OCI-LY7 (cell line): ENCODE measurements around the gene NPY. TPM values are rescaled to one million over a fixed set of nuclear protein-coding genes. Genes with fewer than 3 reads are reported as not detected.
A peak's percentile ranks its signal among the peaks of the same experiment; 100 is the strongest.

Experiments
- BruUV-seq: library from RNA; stranded (reverse); fragments of 400-500 nt; replicated peaks from 2 replicates; lab custom pipeline; 2021; lab: Mats Ljungman, UMichigan
- CTCF ChIA-PET: fragments of 300-600 bp; sonication (Branson Sonifier 250); formaldehyde crosslinking; loops from one replicate; lab custom pipeline; 2022; ENCODE audit warnings: antibody characterized with exemption; ENCODE audit not compliant: unreplicated experiment; lab: Charles Lee
- POLR2A ChIA-PET: fragments of 300-600 bp; sonication (Branson Sonifier 250); formaldehyde crosslinking; loops from one replicate; lab custom pipeline; 2022; ENCODE audit warnings: antibody characterized with exemption; lab: Charles Lee
- DNase-seq: peaks from one replicate; pipeline ENCODE4 v3.0.0-alpha.2; 2015; ENCODE audit warnings: low spot score
- H2AFZ ChIP-seq: fragments of 200-600 bp; sonication (generic), shearing (Covaris generic); 2 replicates; pipeline ENCODE4 v1.6.1; 2014; ENCODE audit warnings: mild to moderate bottlenecking, antibody characterized with exemption, low read length, moderate library complexity
- H3K27ac ChIP-seq: fragments of 200-600 bp; sonication (generic); 2 replicates; pipeline ENCODE4 v1.5.1; 2014; ENCODE audit warnings: mixed run types, low read depth, mild to moderate bottlenecking, moderate library complexity, low read length, inconsistent platforms; ENCODE audit not compliant: poor library complexity, severe bottlenecking
- H3K36me3 ChIP-seq: fragments of 200-600 bp; sonication (generic); 2 replicates; pipeline ENCODE4 v1.6.1; 2014; ENCODE audit warnings: mild to moderate bottlenecking, antibody characterized with exemption, low read length, moderate library complexity, mixed read lengths; ENCODE audit not compliant: insufficient read depth
- H3K4me1 ChIP-seq: fragments of 200-600 bp; sonication (generic); 2 replicates; pipeline ENCODE4 v1.5.1; 2014; ENCODE audit warnings: mild to moderate bottlenecking, low read length; ENCODE audit not compliant: insufficient read depth, poor library complexity, severe bottlenecking
- H3K4me2 ChIP-seq: fragments of 200-600 bp; sonication (generic); 2 replicates; pipeline ENCODE4 v1.6.1; 2014; ENCODE audit warnings: mild to moderate bottlenecking, low read length
- H3K4me3 ChIP-seq: fragments of 200-600 bp; sonication (generic); 2 replicates; pipeline ENCODE4 v1.5.1; 2014; ENCODE audit warnings: mild to moderate bottlenecking, low read depth, low read length; ENCODE audit not compliant: poor library complexity, severe bottlenecking
- H3K79me2 ChIP-seq: fragments of 200-600 bp; sonication (generic); 2 replicates; pipeline ENCODE4 v1.6.1; 2016; ENCODE audit warnings: low read depth, mild to moderate bottlenecking, low read length, moderate library complexity, mixed read lengths; ENCODE audit not compliant: insufficient read depth
- H3K9me2 ChIP-seq: fragments of 200-600 bp; sonication (generic); 2 replicates; pipeline ENCODE4 v1.6.1; 2016; ENCODE audit warnings: mild to moderate bottlenecking, low read length, mixed read lengths; ENCODE audit not compliant: insufficient read depth
- H3K9me3 ChIP-seq: fragments of 200-600 bp; sonication (generic); 2 replicates; pipeline ENCODE4 v1.6.1; 2014; ENCODE audit warnings: mild to moderate bottlenecking, mixed run types, low read length, mixed read lengths
- H4K20me1 ChIP-seq: fragments of 200-600 bp; sonication (generic); 2 replicates; pipeline ENCODE4 v1.6.1; 2014; ENCODE audit warnings: mild to moderate bottlenecking, antibody characterized with exemption, low read length, moderate library complexity, mixed read lengths; ENCODE audit not compliant: insufficient read depth
- CTCF ChIP-seq: fragments of 200-600 bp; sonication (generic); conservative IDR thresholded peaks from 2 replicates; pipeline ENCODE4 v1.5.1; 2014; ENCODE audit warnings: mild to moderate bottlenecking, antibody characterized with exemption, low read length, moderate library complexity, mixed read lengths
- EZH2phosphoT487 ChIP-seq: fragments of 200-600 bp; sonication (generic); IDR thresholded peaks from 2 replicates; pipeline ENCODE4 v1.6.1; 2018; ENCODE audit warnings: low read depth, borderline replicate concordance, mild to moderate bottlenecking, mixed run types, antibody characterized with exemption, low read length, moderate library complexity, mixed read lengths
- intact Hi-C: fragments of 100-400 bp; cut with micrococcal nuclease; formaldehyde crosslinking; loops from one replicate; pipeline ENCODE4 v1.10.0; 2022; ENCODE audit not compliant: unreplicated experiment
- total RNA-seq, 2 experiments: library from RNA; depleted of rRNA in 1 of 2; stranded (reverse); fragments of >200 nt in 1 of 2; shearing (Covaris generic) in 1 of 2; gene quantifications; 2 replicates each; pipeline ENCODE4 v1.2.3, GENCODE V29; 2014 to 2022

The NPY gene
- total RNA-seq, 2 experiments from 2014 or later, result not detected

GRCh38 chr7:24271938-24272337, 12.1 kb upstream of the NPY start:
- Histone ChIP-seq H4K20me1 (no peaks in the 10 kb centered on the region), H3K27ac (no peak overlapping the region), H3K4me3 (no peak overlapping the region), H3K9me3 (no peaks in the 10 kb centered on the region), H3K79me2 (no peaks in the 10 kb centered on the region), H3K36me3 (no peaks in the 10 kb centered on the region), H3K4me1 (peaks cover 3% of the 10 kb centered on the region), H3K9me2 (no peaks in the 10 kb centered on the region), H2AFZ (peak overlapping the region; percentile 70; the same call in 1 of the 2 replicates), H3K4me2 (no peak overlapping the region)
- ChIA-PET CTCF (no interaction called here), POLR2A (no interaction called here)
- TF ChIP-seq CTCF, result no peak
- TF ChIP-seq EZH2phosphoT487, result no peak
- intact Hi-C loops, result no loop called here
- no TSS peak for BruUV-seq
- DNase-seq, result no peak

- H3K4me2 ChIP-seq, result no peak overlapping the region
- BruUV-seq, result no TSS peak
- no peak overlapping the region for H2AFZ ChIP-seq
- no peaks in the 10 kb centered on the region for H3K36me3 ChIP-seq
- H3K4me3 ChIP-seq, result no peak overlapping the region
- intact Hi-C loops, result no loop called here
- TF ChIP-seq EZH2phosphoT487, result no peak
- no peak overlapping the region for H3K27ac ChIP-seq
- POLR2A ChIA-PET, result interaction anchor here (0.7 to 0.9 kb wide), 2 partner anchors 14 to 299 kb away, joined by 3 read pairs; no protein-coding TSS in a partner anchor
- CTCF ChIA-PET, result no interaction called here
- H4K20me1 ChIP-seq, result no peaks in the 10 kb centered on the region
- no peaks in the 10 kb centered on the region for H3K9me3 ChIP-seq
- no peaks in the 10 kb centered on the region for H3K4me1 ChIP-seq
- H3K9me2 ChIP-seq, result no peaks in the 10 kb centered on the region
- no peaks in the 10 kb centered on the region for H3K79me2 ChIP-seq
- no peak for DNase-seq
Measured at GRCh38 chr7:24279512-24279911, 4.5 kb upstream of the NPY start.

GRCh38 chr7:24283554-24283896, 465 bp upstream of the NPY start:
- DNase-seq, result no peak
- Histone ChIP-seq H4K20me1 (no peaks in the 10 kb centered on the region), H3K27ac (no peak overlapping the region), H2AFZ (no peak overlapping the region), H3K9me3 (no peaks in the 10 kb centered on the region), H3K4me3 (no peak overlapping the region), H3K79me2 (no peaks in the 10 kb centered on the region), H3K36me3 (no peaks in the 10 kb centered on the region), H3K4me1 (no peaks in the 10 kb centered on the region), H3K9me2 (no peaks in the 10 kb centered on the region), H3K4me2 (no peak overlapping the region)
- TF ChIP-seq CTCF, result no peak
- no peak for TF ChIP-seq EZH2phosphoT487
- BruUV-seq, result no TSS peak
- intact Hi-C loops, result no loop called here
- POLR2A ChIA-PET, result interaction anchor here (0.6 kb wide), 2 partner anchors 18 to 153 kb away, joined by 3 read pairs; no protein-coding TSS in a partner anchor
- CTCF ChIA-PET, result no interaction called here
